GM19043 (cell line): ENCODE results near the gene DRD1.
"Not testable (repeated sequence)": the region's sequence is repeated elsewhere in the genome, so short reads cannot be mapped to it uniquely, and the experiment has no call there.

ENCODE experiments used
- ATAC-seq: cut with Tn5 transposase; IDR thresholded peaks from one replicate; pipeline ENCODE4 v1.9.1; 2021; ENCODE audit warnings: low read depth; ENCODE audit not compliant: unreplicated experiment

Gene DRD1

DNA sequence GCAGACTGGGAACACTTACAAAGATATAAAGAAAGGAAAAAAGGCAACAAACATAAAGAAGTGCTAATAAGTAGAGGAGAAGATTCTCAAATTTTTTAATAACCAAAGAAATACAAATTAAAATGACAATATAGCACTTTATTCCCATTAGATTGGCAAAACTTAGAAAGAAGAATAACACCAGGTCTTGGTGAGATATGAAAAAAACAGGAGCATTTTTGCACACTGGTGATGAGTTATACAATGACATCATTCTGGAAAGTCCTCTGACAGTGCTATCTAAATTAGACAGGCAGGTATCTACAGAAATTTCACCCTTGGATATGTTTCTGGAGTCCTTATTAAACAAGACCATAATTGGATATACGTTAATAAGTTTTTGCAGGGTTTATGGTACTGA, 24.9 kb upstream of the DRD1 start:
- ATAC-seq: no peak

- no peak for ATAC-seq
These were observed 24.2 kb upstream of the DRD1 start for GRCh38 chr5:175467983-175468690.

- no peak for ATAC-seq
These were observed 22.8 kb upstream of the DRD1 start for GRCh38 chr5:175466700-175467318.

- no peak for ATAC-seq
These were observed 21.3 kb upstream of the DRD1 start for GRCh38 chr5:175465282-175465681.

- no peak for ATAC-seq
These were observed 20.9 kb upstream of the DRD1 start for GRCh38 chr5:175464942-175465233.

DNA sequence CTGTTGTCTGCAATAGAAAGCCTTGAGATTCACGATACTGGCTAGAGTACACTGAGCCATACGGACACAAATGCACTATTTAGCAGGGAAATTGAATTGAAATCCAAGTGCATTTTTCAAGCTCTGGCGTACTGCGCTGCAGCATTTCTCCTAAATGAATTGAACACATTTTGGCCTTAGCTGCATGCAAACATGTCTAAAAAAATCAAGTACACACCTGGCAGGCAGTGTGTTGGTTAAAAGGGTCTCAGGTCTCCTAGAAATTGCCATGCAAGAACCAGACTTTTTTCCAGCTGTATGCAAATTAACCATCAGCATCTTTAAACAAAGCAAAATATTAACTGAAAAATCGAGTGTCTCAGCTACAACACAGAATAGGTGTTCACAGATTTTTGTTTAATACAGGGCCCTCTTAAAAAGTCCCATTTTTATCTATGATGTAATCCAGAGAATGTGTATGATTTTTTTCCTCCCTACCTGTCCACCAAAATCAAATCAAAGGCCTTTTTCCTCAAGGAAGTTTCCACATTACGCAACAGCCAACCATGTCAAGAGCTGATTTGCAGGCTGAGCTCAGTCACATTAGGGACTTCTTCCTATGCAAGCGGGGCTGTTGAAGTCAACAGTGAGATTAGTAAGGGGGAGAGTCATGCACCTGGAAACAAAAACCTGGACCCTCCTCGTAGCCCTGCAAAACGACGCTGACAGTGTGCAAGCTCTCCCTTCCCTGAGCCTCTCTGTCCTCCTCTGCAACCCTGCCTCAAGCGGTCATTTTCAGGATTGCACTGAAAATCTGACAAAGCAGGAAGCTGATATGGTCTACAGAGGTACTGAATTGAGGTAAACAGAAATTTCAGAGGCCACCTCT, 20.3 kb upstream of the DRD1 start:
- peak; percentile 97 for ATAC-seq

DNA sequence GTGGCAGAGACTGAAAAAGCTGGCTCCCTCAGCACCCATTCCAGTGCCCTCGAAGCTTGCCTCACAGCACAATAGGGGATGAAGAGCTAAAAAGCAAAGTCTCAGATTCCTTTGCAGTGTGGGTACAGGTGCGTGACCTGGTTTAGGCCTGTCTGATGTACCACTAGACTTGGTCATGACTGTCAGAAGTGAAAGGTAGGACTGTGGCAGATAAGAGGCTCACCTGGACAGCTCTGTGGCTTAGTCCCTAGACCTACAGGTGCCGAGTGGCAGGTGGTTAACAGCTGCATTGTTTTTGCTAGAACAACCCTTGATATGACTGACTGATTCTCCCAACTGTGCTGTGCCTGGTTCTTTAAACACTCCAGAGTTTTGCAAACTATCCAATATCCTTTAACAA, 19.7 kb upstream of the DRD1 start:
- ATAC-seq: no peak

DNA sequence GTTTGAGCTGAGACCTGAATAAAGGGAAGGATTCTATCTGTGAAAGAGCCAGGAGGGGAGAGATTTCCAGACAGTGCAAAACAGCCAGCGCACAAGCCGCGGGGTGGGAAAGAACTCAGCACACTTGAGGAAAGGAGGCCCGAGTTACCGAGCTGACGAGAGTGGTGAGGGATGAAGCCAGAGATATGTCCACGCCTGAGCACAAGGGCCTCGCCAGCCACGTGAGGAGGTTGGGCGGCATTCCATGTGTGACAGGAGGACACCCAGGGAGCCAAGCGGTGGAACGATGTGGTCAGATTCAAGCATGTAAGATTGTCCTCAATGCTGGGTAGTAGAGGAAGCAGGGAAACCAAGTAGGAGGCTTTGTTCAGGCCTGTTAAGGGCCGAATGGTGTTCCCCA, 17.4 kb upstream of the DRD1 start:
- ATAC-seq: no peak

GRCh38 chr5:175460552-175460951, 16.6 kb upstream of the DRD1 start:
- no peak for ATAC-seq

GRCh38 chr5:175460126-175460525, 16.1 kb upstream of the DRD1 start:
- ATAC-seq: no peak

DNA sequence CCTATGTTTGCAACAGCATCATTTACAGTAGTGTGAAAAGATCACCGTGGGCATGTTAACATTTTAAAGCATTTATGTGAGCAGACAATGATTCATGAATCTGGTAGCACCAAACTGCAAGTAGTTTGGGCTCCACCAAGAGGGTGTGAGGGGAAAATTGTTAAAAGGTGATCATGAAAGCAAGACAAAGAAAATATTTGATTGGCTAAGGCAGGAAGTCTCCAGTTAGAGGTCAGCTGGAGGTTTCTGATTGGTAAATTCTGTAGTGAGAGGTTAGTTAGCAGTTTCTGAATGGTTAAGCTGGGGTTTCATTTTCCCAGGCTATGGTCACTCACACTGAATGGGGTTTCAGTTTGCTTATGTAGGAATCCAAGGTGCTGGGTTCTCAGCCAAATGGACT, 13.5 kb upstream of the DRD1 start:
- ATAC-seq: peak; percentile 95

DNA sequence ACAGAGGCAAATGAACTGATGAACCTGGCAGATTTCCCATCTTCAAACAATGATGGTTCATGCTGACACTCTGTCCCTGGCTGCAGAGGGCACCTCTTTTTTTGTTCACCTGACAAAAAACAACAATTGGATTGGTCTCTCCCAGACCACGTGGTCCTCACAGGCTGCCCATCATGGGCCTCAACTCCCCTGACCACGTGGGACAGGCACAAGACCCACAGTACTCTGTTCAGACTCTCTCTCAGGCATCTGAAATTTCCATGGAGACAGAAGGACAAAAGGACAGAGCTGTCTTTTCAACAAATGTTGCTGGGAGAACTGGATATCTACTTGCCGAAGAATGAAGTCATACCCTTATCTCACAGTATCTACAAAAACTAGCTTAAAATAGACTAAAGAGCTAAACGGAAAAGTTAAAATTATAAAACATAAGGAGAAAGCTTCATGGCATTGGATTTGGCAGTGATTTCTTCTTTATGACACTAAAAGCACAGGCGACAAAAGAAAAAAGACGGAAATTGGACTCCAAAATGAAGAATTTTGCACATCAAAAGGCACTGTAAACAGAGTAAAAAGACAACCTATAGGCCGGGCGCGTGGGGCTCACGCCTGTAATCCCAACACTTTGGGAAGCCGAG, 12.2 kb upstream of the DRD1 start:
- ATAC-seq: no peak

DNA sequence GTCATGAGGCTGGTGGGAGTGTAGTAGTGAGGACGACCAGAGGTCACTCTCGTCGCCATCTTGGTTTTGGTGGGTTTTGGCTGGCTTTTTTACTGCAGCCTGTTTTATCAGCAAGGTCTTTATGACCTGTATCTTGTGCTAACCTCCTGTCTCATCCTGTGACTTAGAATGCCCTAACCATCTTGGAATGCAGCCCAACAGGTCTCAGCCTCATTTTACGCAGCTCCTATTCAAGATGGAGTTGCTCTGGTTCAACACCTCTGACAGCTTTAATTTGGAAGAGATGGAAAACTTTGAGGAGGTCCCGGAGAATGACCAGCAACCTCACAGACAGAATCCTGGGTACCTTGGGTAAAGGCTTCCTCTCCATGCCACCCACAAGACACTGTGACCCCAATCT, 10.4 kb upstream of the DRD1 start:
- ATAC-seq: not testable (repeated sequence)

GRCh38 chr5:175452166-175452565, 8.2 kb upstream of the DRD1 start:
- no peak for ATAC-seq

DNA sequence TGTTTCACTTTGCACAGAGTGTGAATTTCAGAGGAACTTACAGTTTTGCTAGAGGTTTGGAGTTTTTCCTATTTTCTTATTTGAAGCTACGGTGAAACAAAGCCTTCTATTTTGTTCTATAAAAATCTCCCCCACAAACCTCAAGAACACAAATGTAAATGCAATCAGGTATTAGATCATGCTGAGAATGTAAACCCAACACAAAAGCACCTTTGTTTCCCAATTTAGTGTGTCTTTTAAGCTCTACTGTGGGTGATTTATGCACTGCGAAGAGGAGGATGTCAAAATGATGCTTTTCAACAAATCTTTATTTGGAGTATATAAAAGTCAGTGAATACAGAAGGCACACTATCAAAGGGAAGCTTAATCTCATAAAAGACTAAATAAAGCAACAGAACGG, 4.3 kb upstream of the DRD1 start:
- ATAC-seq: no peak

GRCh38 chr5:175447571-175447970, 3.6 kb upstream of the DRD1 start:
- no peak for ATAC-seq

DNA sequence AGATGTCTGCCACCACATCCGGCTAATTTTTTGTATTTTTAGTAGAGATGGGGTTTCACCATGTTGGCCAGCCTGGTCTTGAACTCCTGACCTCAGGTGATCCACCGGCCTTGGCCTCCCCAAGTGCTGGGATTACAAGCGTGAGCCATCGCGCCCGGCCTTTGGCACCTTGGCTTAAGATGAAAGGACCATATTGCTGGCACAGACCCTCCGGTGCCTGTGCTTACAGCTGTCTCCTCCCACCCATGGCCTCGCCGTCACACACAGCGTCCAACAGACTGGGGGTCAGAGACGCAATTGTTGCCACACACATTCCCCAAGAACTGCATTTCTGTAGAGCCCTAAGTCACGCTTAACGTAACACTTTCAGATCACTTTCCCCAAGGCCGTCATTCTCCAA, 2.4 kb upstream of the DRD1 start:
- ATAC-seq: not testable (repeated sequence)

DNA sequence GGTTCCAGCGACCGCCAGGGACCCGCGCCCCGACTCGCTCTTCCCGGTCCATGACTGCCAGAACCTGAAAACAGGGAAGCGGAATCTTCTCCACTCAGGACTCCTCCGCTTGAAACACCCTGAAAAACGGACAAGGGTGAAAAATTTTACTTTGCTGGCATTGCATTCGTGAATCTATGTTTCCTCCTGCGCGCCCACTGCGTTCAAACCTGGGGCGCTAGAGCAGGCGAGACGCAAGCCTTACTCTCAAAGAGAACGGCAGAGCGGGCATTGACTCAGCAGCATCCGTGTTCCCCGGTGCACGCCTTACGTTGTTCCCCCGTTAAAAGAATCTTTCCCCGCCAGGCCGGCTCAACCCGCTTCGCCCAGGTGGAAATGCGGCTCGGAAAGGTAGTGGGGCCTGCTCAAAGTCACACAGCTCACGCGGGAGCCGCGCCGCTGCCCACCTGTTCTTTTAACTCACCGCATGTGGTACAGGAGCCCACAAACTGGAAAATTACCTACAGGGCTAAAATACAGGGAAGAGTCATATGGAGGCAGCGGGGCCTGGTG, 999 bp upstream of the DRD1 start:
- ATAC-seq: no peak

DNA sequence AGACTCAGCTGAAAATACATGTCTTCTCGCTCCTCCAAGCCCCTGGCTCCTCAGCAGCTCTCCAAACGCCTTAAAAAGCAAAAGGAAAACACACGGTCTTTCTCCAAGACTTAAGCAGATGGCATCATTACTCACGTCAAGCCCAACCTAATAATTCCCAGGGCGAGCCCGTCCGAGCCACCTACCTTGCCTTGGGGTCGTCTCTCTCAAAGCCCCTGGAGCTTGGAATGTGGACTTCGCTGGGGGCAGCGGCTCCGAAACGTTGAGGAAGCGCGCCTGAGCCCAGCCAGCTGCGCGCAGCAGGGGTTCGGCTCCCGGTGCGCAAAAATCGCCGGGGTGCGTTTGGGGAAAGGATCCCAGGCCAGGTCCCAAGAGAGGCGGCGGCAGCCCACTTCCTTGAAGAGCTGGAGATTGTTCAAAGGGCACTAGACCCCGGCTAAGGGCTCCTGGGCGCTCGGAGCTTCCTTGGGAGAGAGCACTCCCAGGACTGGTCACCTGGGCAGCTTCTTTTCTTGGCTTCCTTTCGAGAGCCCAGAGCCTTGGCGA, 395 bp downstream of the DRD1 start:
- ATAC-seq: no peak

DNA sequence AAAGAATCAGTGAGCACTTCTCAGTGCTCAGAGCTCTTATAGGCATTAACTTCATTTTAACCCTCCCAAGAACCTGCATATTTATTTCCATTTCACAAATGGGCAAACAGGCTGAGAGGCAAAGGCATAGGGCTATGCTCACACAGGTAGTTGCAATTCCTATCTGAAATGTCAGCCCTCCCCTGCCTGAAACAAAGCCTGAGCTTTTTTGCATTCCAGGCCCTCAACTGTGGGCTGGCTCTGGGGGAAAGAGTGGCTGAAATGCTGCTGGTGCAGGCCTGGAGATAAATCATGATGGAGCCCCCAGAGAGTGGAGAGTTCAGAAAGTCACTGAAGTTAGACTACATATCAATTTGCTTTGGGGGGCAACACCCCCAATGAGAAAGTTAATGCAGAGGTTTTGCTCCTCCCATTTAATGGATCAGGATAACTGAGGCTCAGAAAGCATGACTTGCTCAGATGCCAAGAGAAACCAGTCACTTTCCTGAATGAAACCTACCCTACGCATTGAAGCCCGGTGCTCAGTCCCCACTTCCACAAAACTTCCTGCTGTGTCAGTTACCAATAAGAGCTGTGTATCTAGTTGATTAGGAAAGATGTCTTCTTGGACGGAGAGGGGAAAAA, 5.6 kb downstream of the DRD1 start:
- no peak for ATAC-seq
